ENCODE data around the gene FOXO1.

FOXO1 gene

DNA sequence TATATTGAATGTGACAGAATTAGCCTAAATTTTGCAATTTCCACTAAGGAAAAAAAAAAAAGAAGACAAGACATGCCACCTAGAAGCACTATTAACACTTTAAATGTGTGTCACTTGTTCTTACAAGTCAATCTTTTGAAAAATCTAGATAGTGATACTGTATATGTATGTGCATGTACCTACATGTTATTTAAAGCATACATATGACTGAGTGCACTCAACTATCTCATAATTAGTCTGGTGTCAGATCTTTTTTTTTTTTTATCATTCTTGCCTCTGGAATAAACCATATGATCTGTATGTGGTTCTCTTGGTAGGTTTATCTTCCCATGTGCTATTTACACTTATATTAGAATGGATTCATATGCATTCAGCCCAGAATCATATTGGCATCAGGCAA is 62.3 kb downstream of the FOXO1 start:
- DNase-seq = no peak

- DNase-seq = no peak
Observed at GRCh38 chr13:40600149-40600751, 66.2 kb downstream of the FOXO1 start.

DNA sequence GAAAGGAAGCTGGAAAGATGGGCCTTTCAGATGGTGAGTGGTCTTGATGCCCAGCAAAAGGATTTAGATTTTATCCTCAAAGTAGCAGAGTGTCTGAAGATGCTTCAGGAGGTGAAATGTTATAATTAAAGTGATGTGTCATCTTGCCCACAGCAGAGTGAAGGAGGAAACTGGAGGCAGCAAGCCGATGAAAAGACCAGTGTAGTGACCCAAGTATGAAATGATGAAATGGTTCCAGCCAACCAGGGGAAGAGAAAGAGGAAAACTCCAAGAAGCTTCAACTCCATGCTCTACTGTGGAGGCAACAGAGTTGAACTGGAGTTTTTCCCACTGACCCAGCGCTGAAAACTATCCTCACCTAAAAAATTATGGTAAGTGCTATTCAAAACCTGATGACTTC is 66.7 kb downstream of the FOXO1 start:
- DNase-seq = no peak

GRCh38 chr13:40599124-40599523 is 67.3 kb downstream of the FOXO1 start:
- no peak for DNase-seq

DNA sequence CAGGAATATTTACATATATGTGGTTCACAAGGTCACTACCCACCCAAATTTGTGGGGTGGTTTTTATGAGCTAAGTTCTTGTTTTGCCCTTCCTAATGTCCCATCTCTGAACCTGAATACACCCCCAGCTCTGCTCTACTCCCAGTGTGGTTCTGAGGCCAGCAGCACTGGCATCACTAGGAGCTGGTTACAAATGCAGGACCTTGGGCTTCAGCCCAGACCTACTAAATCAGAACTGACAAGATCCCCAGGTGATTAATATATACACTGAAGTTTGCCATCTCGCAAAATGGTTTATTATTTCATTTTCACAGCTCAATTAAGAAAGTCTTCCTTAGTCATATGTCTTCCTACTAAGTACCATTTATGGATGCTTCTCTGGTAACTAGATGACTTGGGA is 67.9 kb downstream of the FOXO1 start:
- no peak for DNase-seq

- no peak for DNase-seq
Observed at GRCh38 chr13:40597735-40598365, 68.6 kb downstream of the FOXO1 start.

GRCh38 chr13:40596484-40596883 is 70.0 kb downstream of the FOXO1 start:
- no peak for DNase-seq

- DNase-seq = no peak
Observed at GRCh38 chr13:40595693-40596092, 70.7 kb downstream of the FOXO1 start.

GRCh38 chr13:40592035-40592434 is 74.4 kb downstream of the FOXO1 start:
- no peak for DNase-seq

DNA sequence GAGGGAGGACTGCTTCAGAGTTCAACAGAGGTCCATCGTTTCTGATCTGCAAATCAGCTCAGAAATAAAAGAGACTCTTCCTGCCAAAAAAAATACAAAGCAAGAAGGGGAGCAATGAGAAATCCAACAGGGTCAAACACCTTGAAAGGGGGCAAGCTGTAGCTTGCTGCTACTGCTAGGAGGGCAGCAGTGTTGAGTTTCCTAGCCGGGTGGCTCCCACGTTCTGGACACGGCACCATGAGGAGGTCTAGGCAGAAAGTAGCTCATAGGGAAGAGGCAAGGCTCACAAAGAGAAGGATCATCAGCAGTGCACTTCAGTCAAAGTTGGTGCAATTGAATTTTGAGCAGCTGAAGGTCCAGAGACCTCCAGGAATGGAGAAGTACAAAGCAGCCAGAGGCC is 75.3 kb downstream of the FOXO1 start:
- DNase-seq = no peak

DNA sequence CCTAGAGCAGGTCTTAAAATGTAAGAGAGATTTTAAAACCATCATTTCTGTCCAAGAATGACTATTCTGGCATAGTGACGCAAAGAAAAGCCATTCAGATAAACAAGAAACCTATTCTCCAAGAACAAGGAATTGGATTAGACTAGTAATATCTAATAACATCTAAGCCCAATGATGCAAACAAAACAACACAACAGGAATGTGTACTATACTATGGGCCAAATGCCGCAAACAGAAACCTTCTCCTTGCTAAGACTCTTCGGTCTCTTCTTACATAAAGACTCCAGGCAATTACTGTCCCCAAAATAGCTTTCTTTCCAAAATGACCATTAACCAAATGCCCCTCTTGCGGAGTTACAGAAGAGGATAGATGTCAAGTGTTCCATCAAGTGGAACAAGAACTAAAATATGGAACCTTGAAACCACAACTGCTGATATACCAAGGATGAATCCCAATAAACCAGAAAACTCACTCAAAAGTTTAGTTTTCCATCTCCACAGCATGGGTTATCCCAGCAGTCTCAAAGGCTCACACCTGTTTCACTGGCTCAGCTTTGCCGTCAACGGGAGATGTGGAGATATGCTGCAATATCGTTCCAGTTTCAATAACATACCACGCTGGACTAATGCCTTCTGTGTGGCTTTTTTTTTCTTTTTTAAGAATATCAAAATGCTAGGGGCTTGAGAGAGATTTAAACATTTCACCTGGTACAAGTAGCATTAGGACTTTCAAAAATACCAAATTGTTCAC is 76.2 kb downstream of the FOXO1 start:
- no peak for DNase-seq

GRCh38 chr13:40589285-40590109 is 76.9 kb downstream of the FOXO1 start:
- DNase-seq = peak; percentile 47

DNA sequence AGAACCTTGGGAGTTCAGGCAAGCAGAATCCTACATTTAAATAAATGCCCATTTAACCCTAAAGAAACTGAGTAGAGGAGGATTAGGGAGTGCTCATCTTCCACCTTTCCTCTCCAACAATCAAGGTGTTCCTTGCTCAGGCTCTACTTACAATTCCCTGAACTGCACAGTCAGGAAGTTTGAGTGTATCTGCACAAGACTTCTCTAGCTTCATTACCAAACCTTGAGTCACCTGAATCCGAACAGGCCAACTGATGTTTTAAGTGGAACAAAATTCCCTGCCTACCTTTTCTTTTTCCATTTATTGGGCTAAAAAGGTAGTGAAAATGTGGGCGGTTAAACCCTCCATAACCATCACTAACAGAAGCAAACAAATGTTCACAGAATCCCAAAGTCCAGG is 78.3 kb downstream of the FOXO1 start:
- no peak for DNase-seq

DNA sequence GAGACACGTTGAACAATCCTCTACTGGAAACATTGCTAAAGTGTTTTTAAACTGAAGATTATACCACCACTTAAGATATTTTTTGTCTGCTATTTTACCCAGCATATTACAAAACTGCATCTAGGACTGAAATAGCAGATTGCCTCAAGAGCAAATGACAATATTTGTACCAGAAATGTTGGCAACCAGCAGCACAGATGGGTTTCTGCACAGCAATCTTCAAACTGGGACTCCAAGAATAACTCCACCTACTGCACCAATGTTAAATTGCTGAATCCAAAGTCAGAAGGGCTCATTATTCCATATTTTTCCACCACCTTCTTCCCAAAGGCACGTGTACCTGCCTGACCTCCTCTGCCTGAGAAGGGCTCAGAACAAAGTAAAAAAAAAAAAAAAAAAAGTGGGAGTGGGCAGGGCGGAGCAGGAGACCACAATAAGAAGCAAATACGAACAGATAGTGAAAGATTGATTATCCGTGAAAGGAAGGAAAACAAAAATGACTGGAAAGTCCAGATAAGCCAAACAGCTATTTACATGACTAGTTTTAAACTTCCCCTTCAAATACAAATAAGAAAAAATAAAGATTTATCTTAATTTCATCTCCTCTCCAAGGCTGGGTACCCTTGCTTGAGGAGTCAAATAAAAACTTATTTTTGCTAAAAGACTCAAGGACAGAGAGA is 79.4 kb downstream of the FOXO1 start:
- no peak for DNase-seq

GRCh38 chr13:40585911-40586471 is 80.5 kb downstream of the FOXO1 start:
- DNase-seq = no peak

GRCh38 chr13:40583738-40584137 is 82.7 kb downstream of the FOXO1 start:
- DNase-seq = no peak

GRCh38 chr13:40582531-40582930 is 83.9 kb downstream of the FOXO1 start:
- no peak for DNase-seq

GRCh38 chr13:40581277-40581579 is 85.2 kb downstream of the FOXO1 start:
- DNase-seq = no peak

- DNase-seq = no peak
Observed at GRCh38 chr13:40580566-40581276, 85.7 kb downstream of the FOXO1 start.

DNA sequence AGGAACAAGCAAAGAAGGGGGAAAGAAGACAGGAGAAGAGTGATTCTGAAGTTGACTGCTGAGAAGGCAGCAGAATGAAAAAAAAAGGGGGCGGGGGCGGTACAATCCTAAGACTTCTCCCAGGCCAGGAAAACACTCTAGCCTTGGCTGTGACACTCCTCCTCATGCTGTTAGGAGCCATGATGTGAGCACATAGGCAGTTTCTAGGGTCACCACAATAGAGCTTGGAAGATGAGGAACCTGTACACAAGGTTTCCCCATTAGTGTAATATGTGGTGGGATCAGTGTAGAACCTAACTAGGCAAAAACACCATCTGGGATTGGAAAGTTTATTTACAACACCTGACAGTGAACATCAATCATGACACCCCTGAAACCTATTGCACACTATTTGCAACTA is 86.9 kb downstream of the FOXO1 start:
- DNase-seq = no peak

DNA sequence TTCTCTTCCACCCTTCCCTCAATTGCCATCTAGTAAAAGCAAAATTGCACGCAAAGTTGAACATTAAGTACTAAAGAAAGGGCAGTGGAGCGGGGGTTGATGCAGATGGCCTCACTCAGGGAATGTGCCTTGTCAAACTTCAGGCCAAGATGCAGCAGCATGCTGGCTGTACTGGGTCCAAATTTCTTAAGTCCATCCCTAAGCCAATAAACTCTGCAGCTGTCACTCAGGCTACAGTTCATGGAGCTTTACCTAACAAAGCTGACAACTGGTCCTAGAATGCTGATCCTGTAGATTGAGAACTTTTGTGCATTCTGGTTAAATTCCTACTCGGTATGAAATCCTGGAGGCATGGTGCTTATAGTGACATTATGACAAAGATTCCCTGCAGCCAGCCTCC is 88.4 kb downstream of the FOXO1 start:
- no peak for DNase-seq

DNA sequence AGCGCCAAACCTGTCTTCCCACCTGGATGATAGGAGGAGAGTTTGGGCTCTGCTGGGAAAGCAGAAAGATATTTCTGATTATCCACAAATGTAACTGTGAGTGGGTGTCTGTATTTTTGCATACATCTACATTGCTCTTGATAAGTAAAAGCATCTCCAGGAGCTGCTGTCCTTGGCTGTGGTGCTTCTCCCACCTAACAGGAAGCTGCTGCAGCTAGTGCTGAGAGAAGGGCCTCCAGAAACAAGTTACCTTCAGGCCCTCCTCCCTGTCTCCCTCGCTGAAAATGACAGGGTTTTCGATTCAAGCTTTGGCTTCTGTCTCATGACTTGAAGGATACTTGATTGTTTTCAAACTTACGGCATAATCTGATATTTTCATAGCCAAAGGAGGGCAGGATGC is 90.1 kb downstream of the FOXO1 start:
- DNase-seq = no peak
